ENCODE data around the gene GFRA4. TPM values are rescaled to one million over a fixed set of nuclear protein-coding genes. Genes with fewer than 3 reads are reported as not detected.
A peak's percentile ranks its signal among the peaks of the same experiment; 100 is the strongest.

Gene GFRA4
- total RNA-seq, result not detected
- under 1 TPM in 1 of 2 donors, not detected in 1; 0.22 TPM for polyA plus RNA-seq
- long read RNA-seq, donor 1, result 0 reads
- long read RNA-seq, donor 2, result 0 reads
- long read RNA-seq, donor 3, result 0 reads

DNA sequence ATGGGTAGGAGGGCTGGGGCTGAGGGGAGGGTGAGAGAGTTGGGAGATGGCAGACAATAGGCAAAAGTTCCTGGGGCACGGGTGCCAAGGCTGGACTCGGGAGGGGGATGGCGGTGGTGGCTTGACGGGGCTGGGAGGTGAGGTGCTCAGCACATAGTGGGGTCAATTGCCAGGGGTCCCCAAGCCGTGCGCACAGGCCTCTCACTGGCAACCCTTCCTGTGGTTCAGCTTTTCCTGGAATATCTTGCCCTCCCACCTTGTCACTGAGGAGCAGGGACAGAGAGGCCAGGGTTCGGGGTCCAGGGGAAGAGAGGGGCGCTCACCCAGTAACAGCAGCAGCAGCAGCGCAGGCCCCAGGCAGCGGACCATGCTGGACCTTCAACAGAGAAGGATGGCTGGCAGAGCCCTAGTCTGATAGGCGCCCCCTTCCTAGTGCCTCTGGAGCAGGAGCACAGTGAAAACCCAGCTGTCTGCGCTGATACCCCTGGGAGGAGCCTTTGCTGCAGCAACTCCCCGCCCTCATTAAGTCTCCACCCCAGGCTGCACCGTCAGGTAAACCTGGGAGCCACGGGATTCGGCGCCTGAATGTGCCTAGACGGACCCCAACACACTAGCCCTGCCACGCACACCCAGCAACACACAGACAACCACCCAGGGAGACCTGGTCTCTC, at the start of gene GFRA4:
GFRA4 (minus strand) TSS at position 369 of the 671 bp plus-strand sequence; CDS start at position 369, 0 bp downstream.
- TF ChIP-seq, protein P1, sequence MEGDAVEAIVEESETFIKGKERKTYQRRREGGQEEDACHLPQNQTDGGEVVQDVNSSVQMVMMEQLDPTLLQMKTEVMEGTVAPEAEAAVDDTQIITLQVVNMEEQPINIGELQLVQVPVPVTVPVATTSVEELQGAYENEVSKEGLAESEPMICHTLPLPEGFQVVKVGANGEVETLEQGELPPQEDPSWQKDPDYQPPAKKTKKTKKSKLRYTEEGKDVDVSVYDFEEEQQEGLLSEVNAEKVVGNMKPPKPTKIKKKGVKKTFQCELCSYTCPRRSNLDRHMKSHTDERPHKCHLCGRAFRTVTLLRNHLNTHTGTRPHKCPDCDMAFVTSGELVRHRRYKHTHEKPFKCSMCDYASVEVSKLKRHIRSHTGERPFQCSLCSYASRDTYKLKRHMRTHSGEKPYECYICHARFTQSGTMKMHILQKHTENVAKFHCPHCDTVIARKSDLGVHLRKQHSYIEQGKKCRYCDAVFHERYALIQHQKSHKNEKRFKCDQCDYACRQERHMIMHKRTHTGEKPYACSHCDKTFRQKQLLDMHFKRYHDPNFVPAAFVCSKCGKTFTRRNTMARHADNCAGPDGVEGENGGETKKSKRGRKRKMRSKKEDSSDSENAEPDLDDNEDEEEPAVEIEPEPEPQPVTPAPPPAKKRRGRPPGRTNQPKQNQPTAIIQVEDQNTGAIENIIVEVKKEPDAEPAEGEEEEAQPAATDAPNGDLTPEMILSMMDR (IDR thresholded peaks at IDR 0.05), result no peak
- TF ChIP-seq POLR2A (IDR thresholded peaks at IDR 0.05) (no peak), EP300 (IDR thresholded peaks at IDR 0.05) (no peak)

DNA sequence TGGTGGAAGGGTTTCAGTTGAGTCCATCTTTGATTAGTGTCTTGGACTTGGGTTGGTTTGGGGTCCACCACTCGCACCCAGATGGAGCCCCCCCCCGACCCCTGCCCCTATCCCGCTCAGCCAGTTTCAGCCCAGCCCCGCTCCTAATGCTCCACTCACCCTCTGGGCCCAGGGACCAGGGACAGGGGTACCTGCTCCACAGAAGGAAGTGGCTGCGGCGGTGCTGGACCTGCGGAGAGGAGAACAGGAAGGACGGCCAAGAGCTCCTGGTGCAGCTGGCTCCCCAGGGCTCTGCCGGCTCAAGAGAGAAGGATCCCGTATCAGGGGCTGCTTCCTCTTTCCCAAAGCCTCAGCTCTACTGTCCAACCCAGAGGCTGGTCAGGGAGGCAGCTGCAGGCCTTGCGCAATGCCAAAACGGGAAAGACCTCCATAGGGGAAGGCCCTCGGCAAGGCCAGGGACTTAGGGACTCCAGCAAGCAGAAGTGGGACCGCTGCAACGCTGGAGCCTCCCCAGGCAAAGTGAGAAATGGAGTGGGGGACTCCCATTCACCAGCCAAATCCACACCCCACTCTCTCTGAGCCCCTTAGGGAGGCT, 49.2 kb upstream of the GFRA4 start, which contains the start of gene SIGLEC1:
SIGLEC1 (minus strand) TSS at position 322 of the 595 bp plus-strand sequence. CDS start 5,472 bp downstream, outside the sequence.
- Histone ChIP-seq H3K9me3 (no peaks in the 10 kb centered on the region), H3K4me3 (no peak within 1 kb of the TSS), H3K27ac (no peak within 1 kb of the TSS), H3K36me3 (no peaks in the 10 kb centered on the region), H3K27me3 (no peaks in the 10 kb centered on the region), H3K4me1 (ENCODE audit: insufficient read depth) (no peaks in the 10 kb centered on the region)
- 84 to 87% (median 86%) methylated on average over 15 of the region's 15 CpGs for WGBS, 3 donors
- intact Hi-C loops (cut with DNase I), result loop anchor here in 1 of 4 donors (5.0 kb wide), 1 partner anchor 35 kb away; no protein-coding TSS in a partner anchor
- TF ChIP-seq, protein P1 (IDR thresholded peaks at IDR 0.05), result no peak
- TF ChIP-seq EP300 (IDR thresholded peaks at IDR 0.05) (no peak), POLR2A (IDR thresholded peaks at IDR 0.05) (no peak)
- peak in 1 of 5 donors; percentile 37 for DNase-seq

More for the DNA sequence above, at the start of gene GFRA4:
- Histone ChIP-seq H3K9me3 (no peaks in the 10 kb centered on the region), H3K4me1 (ENCODE audit: insufficient read depth) (no peaks in the 10 kb centered on the region), H3K4me3 (no peak within 1 kb of the TSS), H3K27ac (no peak within 1 kb of the TSS), H3K27me3 (no peaks in the 10 kb centered on the region), H3K36me3 (no peaks in the 10 kb centered on the region)
- 78 to 81% (median 80%) methylated on average over 19 of the region's 19 CpGs for WGBS, 3 donors
- DNase-seq, result peak in 1 of 5 donors; percentile 25
- intact Hi-C loops (cut with DNase I), result no loop called here

- Histone ChIP-seq H3K36me3 (no peaks in the 10 kb centered on the region), H3K4me1 (ENCODE audit: insufficient read depth) (no peaks in the 10 kb centered on the region), H3K27ac (no peak overlapping the region), H3K9me3 (no peaks in the 10 kb centered on the region), H3K4me3 (no peak overlapping the region), H3K27me3 (no peaks in the 10 kb centered on the region)
- intact Hi-C loops (cut with DNase I), result loop anchor here (2.0 to 5.0 kb wide), 2 partner anchors 34 to 35 kb away; no protein-coding TSS in a partner anchor
- WGBS, 3 donors, result 66 to 71% (median 66%) methylated on average over 4 of the region's 4 CpGs
- DNase-seq, result no peak
- TF ChIP-seq, protein P1 (IDR thresholded peaks at IDR 0.05), result no peak
- TF ChIP-seq POLR2A (IDR thresholded peaks at IDR 0.05), result no peak
- TF ChIP-seq EP300 (IDR thresholded peaks at IDR 0.05), result no peak
These were observed 48.3 kb upstream of the GFRA4 start for GRCh38 chr20:3711484-3711941.

- 28 to 31% (median 31%) methylated on average over 16 to 18 of the region's 18 CpGs for WGBS, 3 donors
- no peak for TF ChIP-seq POLR2A (IDR thresholded peaks at IDR 0.05)
- no peak for TF ChIP-seq EP300 (IDR thresholded peaks at IDR 0.05)
- TF ChIP-seq, protein P1 (IDR thresholded peaks at IDR 0.05), result peak; percentile 97 to 98 (median 97)
- H3K4me1 ChIP-seq (ENCODE audit: insufficient read depth), result no peaks in the 10 kb centered on the region
- H3K4me3 ChIP-seq, result no peak overlapping the region
- H3K9me3 ChIP-seq, result no peaks in the 10 kb centered on the region
- no peaks in the 10 kb centered on the region for H3K36me3 ChIP-seq
- intact Hi-C loops (cut with DNase I), result loop anchor here (2.0 to 5.0 kb wide), 2 partner anchors 34 kb away; no protein-coding TSS in a partner anchor
- DNase-seq, result peak; percentile 66 to 90 (median 82)
- H3K27me3 ChIP-seq, result no peaks in the 10 kb centered on the region
- H3K27ac ChIP-seq, result no peak overlapping the region
These were observed 47.7 kb upstream of the GFRA4 start for GRCh38 chr20:3710703-3711483.

All from ovary (tissue), 10 donors.